KMS-11 (cell line): ENCODE measurements around the gene ZC3H7B.

Experiments
- H2AFZ ChIP-seq: fragments of 200-600 bp; sonication (generic); 2 replicates; pipeline ENCODE4 v1.6.1; 2016; ENCODE audit warnings: antibody characterized with exemption, mixed run types, low read depth
- H3K27ac ChIP-seq: fragments of 200-600 bp; sonication (generic); 2 replicates; pipeline ENCODE4 v1.6.1; 2016; ENCODE audit warnings: mild to moderate bottlenecking, mixed run types
- H3K27me3 ChIP-seq: fragments of 200-600 bp; sonication (generic); 2 replicates; pipeline ENCODE4 v1.6.1; 2017; ENCODE audit warnings: mild to moderate bottlenecking, low read depth, mixed run types, moderate library complexity; ENCODE audit not compliant: insufficient read depth
- H3K36me3 ChIP-seq: fragments of 200-600 bp; sonication (generic); 2 replicates; pipeline ENCODE4 v1.6.1; 2017; ENCODE audit warnings: mild to moderate bottlenecking, mixed run types; ENCODE audit not compliant: insufficient read depth
- H3K4me1 ChIP-seq: fragments of 200-600 bp; sonication (generic); 2 replicates; pipeline ENCODE4 v1.6.1; 2016; ENCODE audit warnings: mild to moderate bottlenecking, low read depth, mixed run types; ENCODE audit not compliant: poor library complexity, severe bottlenecking
- H3K4me2 ChIP-seq: fragments of 200-600 bp; sonication (generic); 2 replicates; pipeline ENCODE4 v1.7.0; 2016; ENCODE audit warnings: mild to moderate bottlenecking, mixed run types
- H3K4me3 ChIP-seq: fragments of 200-600 bp; sonication (generic); IDR thresholded peaks from 2 replicates; pipeline ENCODE4 v1.6.1; 2017; ENCODE audit warnings: low read depth, low read length, mixed read lengths; ENCODE audit not compliant: insufficient read depth
- H3K79me2 ChIP-seq: fragments of 200-600 bp; sonication (generic); 2 replicates; pipeline ENCODE4 v1.6.1; 2016; ENCODE audit warnings: low read depth, mixed run types; ENCODE audit not compliant: insufficient read depth
- H3K9ac ChIP-seq: fragments of 200-600 bp; sonication (generic); 2 replicates; pipeline ENCODE4 v1.6.1; 2016; ENCODE audit warnings: mild to moderate bottlenecking, mixed run types
- H4K20me1 ChIP-seq: fragments of 200-600 bp; sonication (generic); 2 replicates; pipeline ENCODE4 v1.6.1; 2016; ENCODE audit warnings: mild to moderate bottlenecking, mixed run types; ENCODE audit not compliant: insufficient read depth
- CTCF ChIP-seq: fragments of 200-600 bp; sonication (generic); conservative IDR thresholded peaks from 2 replicates; pipeline ENCODE4 v1.6.1; 2017; ENCODE audit warnings: low read depth, mild to moderate bottlenecking, antibody characterized with exemption, low read length, moderate library complexity, mixed read lengths

ZC3H7B gene

GRCh38 chr22:41305646-41306045, 4.3 kb downstream of the ZC3H7B start:
- Histone ChIP-seq H3K4me2 (no peak overlapping the region), H3K79me2 (peaks cover 80% of the 10 kb centered on the region), H4K20me1 (no peaks in the 10 kb centered on the region), H3K27me3 (no peaks in the 10 kb centered on the region), H3K36me3 (no peaks in the 10 kb centered on the region), H3K4me3 (no peak overlapping the region), H3K9ac (no peak overlapping the region), H3K27ac (no peak overlapping the region), H3K4me1 (peaks cover 22% of the 10 kb centered on the region), H2AFZ (no peak overlapping the region)
- no peak for TF ChIP-seq CTCF

- Histone ChIP-seq H3K79me2 (peaks cover 76% of the 10 kb centered on the region), H3K27ac (no peak overlapping the region), H4K20me1 (no peaks in the 10 kb centered on the region), H3K36me3 (no peaks in the 10 kb centered on the region), H3K4me3 (no peak overlapping the region), H3K4me2 (no peak overlapping the region), H3K9ac (no peak overlapping the region), H2AFZ (no peak overlapping the region), H3K27me3 (no peaks in the 10 kb centered on the region), H3K4me1 (peaks cover 13% of the 10 kb centered on the region)
- TF ChIP-seq CTCF = no peak
Measured at GRCh38 chr22:41308054-41308453, 6.7 kb downstream of the ZC3H7B start.

GRCh38 chr22:41308544-41308947, 7.2 kb downstream of the ZC3H7B start:
- no peaks in the 10 kb centered on the region for H3K36me3 ChIP-seq
- no peak overlapping the region for H3K9ac ChIP-seq
- no peak overlapping the region for H3K27ac ChIP-seq
- no peaks in the 10 kb centered on the region for H4K20me1 ChIP-seq
- no peak overlapping the region for H3K4me3 ChIP-seq
- no peaks in the 10 kb centered on the region for H3K27me3 ChIP-seq
- peaks cover 9% of the 10 kb centered on the region for H3K4me1 ChIP-seq
- H3K79me2 ChIP-seq = peaks cover 71% of the 10 kb centered on the region; the same call in 1 of the 2 replicates
- H2AFZ ChIP-seq = no peak overlapping the region
- H3K4me2 ChIP-seq = no peak overlapping the region
- TF ChIP-seq CTCF = no peak

GRCh38 chr22:41310336-41310735, 9.0 kb downstream of the ZC3H7B start:
- Histone ChIP-seq H3K27me3 (no peaks in the 10 kb centered on the region), H3K4me2 (no peak overlapping the region), H3K4me3 (no peak overlapping the region), H3K27ac (no peak overlapping the region), H3K79me2 (peaks cover 57% of the 10 kb centered on the region; the same call in 1 of the 2 replicates), H4K20me1 (no peaks in the 10 kb centered on the region), H3K36me3 (no peaks in the 10 kb centered on the region), H3K9ac (no peak overlapping the region), H2AFZ (no peak overlapping the region), H3K4me1 (no peaks in the 10 kb centered on the region)
- no peak for TF ChIP-seq CTCF

- Histone ChIP-seq H3K27ac (no peak overlapping the region), H4K20me1 (no peaks in the 10 kb centered on the region), H3K4me2 (no peak overlapping the region), H3K79me2 (peaks cover 54% of the 10 kb centered on the region; the same call in 1 of the 2 replicates), H3K36me3 (no peaks in the 10 kb centered on the region), H3K4me1 (no peaks in the 10 kb centered on the region), H2AFZ (no peak overlapping the region), H3K4me3 (no peak overlapping the region), H3K27me3 (no peaks in the 10 kb centered on the region), H3K9ac (no peak overlapping the region)
- TF ChIP-seq CTCF = no peak
Measured at GRCh38 chr22:41311487-41311886, 10.2 kb downstream of the ZC3H7B start.
